H1 (cell line): ENCODE results near the gene DDX23. TPM values are rescaled to one million over a fixed set of nuclear protein-coding genes. Genes with fewer than 3 reads are reported as not detected.

ENCODE experiments used
- CTCF ChIA-PET: fragments of 300-600 bp; sonication (Branson Sonifier 250); formaldehyde crosslinking; loops from one replicate; lab custom pipeline; 2021; ENCODE audit not compliant: partially characterized antibody; lab: Charles Lee
- POLR2A ChIA-PET: fragments of 300-600 bp; sonication (Branson Sonifier 250); formaldehyde crosslinking; loops from one replicate; lab custom pipeline; 2021; ENCODE audit warnings: inconsistent platforms; ENCODE audit not compliant: partially characterized antibody; lab: Charles Lee
- DNase-seq, 2 experiments: peaks; one replicate each; pipeline versions ENCODE4 v3.0.0 to v3.0.0-alpha.2; 2010 to 2022; ENCODE audit warnings: low spot score in 2 of 2, low read depth in 1 of 2, mixed read lengths in 1 of 2
- FAIRE-seq: peaks from 2 replicates; lab custom pipeline; 2011; peaks lifted over from hg19 to GRCh38; lab: Jason Lieb, UNC
- H2AFZ ChIP-seq: 2 replicates; pipeline ENCODE4 v1.8.1; 2012; ENCODE audit warnings: low read length, inconsistent platforms
- H2AK5ac ChIP-seq: 2 replicates; pipeline ENCODE4 v1.6.1; 2013; ENCODE audit warnings: low read depth, low read length
- H2BK120ac ChIP-seq: replicated peaks from 2 replicates; pipeline ENCODE3; 2013; ENCODE audit warnings: low read depth, low read length, inconsistent platforms
- H2BK12ac ChIP-seq: 2 replicates; pipeline ENCODE4 v1.6.1; 2013; ENCODE audit warnings: low read depth, low read length
- H2BK15ac ChIP-seq: 2 replicates; pipeline ENCODE4 v1.6.1; 2013; ENCODE audit warnings: low read length
- H2BK20ac ChIP-seq: 2 replicates; pipeline ENCODE4 v1.6.1; 2013; ENCODE audit warnings: low read length
- H2BK5ac ChIP-seq: 2 replicates; pipeline ENCODE4 v1.6.1; 2013; ENCODE audit warnings: low read depth, low read length
- H3K14ac ChIP-seq: 2 replicates; pipeline ENCODE4 v1.6.1; 2013; ENCODE audit warnings: inconsistent platforms; ENCODE audit not compliant: insufficient read length
- H3K18ac ChIP-seq: 2 replicates; pipeline ENCODE4 v1.6.1; 2013; ENCODE audit warnings: low read length; ENCODE audit errors: extremely low read depth
- H3K23ac ChIP-seq: 2 replicates; pipeline ENCODE4 v1.6.1; 2013; ENCODE audit warnings: inconsistent platforms; ENCODE audit not compliant: insufficient read length
- H3K23me2 ChIP-seq: 2 replicates; pipeline ENCODE4 v1.6.1; 2013; ENCODE audit warnings: low read depth, low read length
- H3K27ac ChIP-seq: 2 replicates; pipeline ENCODE4 v1.6.1; 2011; ENCODE audit warnings: low read depth, low read length, inconsistent platforms
- H3K27me3 ChIP-seq, 4 experiments: replicated peaks in 1 of 4; 1 replicate in 1 of 4; 2 replicates in 3 of 4; pipeline versions ENCODE4 v1.6.1 to v1.8.1; 2011 to 2013; ENCODE audit warnings: low read length in 3 of 4, mild to moderate bottlenecking in 3 of 4, inconsistent platforms in 2 of 4, mixed read lengths in 2 of 4, moderate library complexity in 1 of 4; ENCODE audit not compliant: control insufficient read depth in 3 of 4, insufficient read depth in 3 of 4; ENCODE audit errors: extremely low read depth in 1 of 4
- H3K36me3 ChIP-seq, 4 experiments: 2 replicates each; pipeline versions ENCODE4 v1.6.1 to v1.8.1; 2011 to 2013; ENCODE audit warnings: mild to moderate bottlenecking in 4 of 4, low read length in 3 of 4, moderate library complexity in 2 of 4, control low read depth in 1 of 4, inconsistent platforms in 1 of 4; ENCODE audit not compliant: insufficient read depth in 4 of 4, control insufficient read depth in 2 of 4
- H3K4ac ChIP-seq: replicated peaks from 2 replicates; pipeline ENCODE3; 2013; ENCODE audit warnings: low read length, low read depth, mixed read lengths, inconsistent platforms; ENCODE audit not compliant: insufficient read length
- H3K4me1 ChIP-seq, 4 experiments: replicated peaks in 1 of 4; 1 replicate in 1 of 4; 2 replicates in 3 of 4; pipeline versions ENCODE4 v1.6.1 to v1.8.1; 2011 to 2013; ENCODE audit warnings: low read length in 3 of 4, inconsistent platforms in 2 of 4, mixed read lengths in 1 of 4; ENCODE audit not compliant: insufficient read depth in 4 of 4, control insufficient read depth in 3 of 4
- H3K4me2 ChIP-seq, 2 experiments: 2 replicates each; pipeline versions ENCODE4 v1.6.1 to v1.8.1; 2011 to 2013; ENCODE audit warnings: low read depth in 2 of 2, low read length in 2 of 2, control low read depth in 1 of 2, inconsistent platforms in 1 of 2, mild to moderate bottlenecking in 1 of 2; ENCODE audit not compliant: insufficient read depth in 1 of 2
- H3K4me3 ChIP-seq, 4 experiments: fragments of 200-600, 300-600 bp in 1 of 4; sonication (generic), shearing (Covaris generic), sonication (Bioruptor Twin) in 1 of 4; 2 replicates each; pipeline versions ENCODE4 v1.5.1 to v1.8.1; 2011 to 2016; ENCODE audit warnings: low read length in 4 of 4, low read depth in 3 of 4, control low read depth in 2 of 4, inconsistent platforms in 2 of 4, mild to moderate bottlenecking in 2 of 4, mixed read lengths in 1 of 4, moderate library complexity in 1 of 4; ENCODE audit not compliant: insufficient read depth in 2 of 4; ENCODE audit errors: extremely low read depth in 1 of 4
- H3K56ac ChIP-seq: replicated peaks from 2 replicates; pipeline ENCODE3; 2013; ENCODE audit warnings: low read depth, mild to moderate bottlenecking, mixed read lengths, low read length, inconsistent platforms; ENCODE audit not compliant: insufficient read length
- H3K79me1 ChIP-seq: 2 replicates; pipeline ENCODE4 v1.6.1; 2013; ENCODE audit warnings: low read depth, low read length, control low read depth
- H3K79me2 ChIP-seq, 2 experiments: 2 replicates each; pipeline versions ENCODE4 v1.6.1 to v1.8.1; 2012 to 2013; ENCODE audit warnings: low read length in 2 of 2, mild to moderate bottlenecking in 2 of 2, inconsistent platforms in 1 of 2; ENCODE audit not compliant: insufficient read depth in 2 of 2, control insufficient read depth in 1 of 2
- H3K9ac ChIP-seq, 4 experiments: replicated peaks in 1 of 4; 1 replicate in 1 of 4; 2 replicates in 3 of 4; pipeline versions ENCODE4 v1.6.1 to v1.8.1; 2011 to 2013; ENCODE audit warnings: low read depth in 3 of 4, low read length in 3 of 4, control low read depth in 2 of 4, mild to moderate bottlenecking in 2 of 4, moderate library complexity in 2 of 4, inconsistent platforms in 1 of 4; ENCODE audit errors: extremely low read depth in 1 of 4
- H3K9me3 ChIP-seq, 2 experiments: 2 replicates each; pipeline versions ENCODE4 v1.6.1 to v1.8.1; 2012 to 2013; ENCODE audit warnings: mild to moderate bottlenecking in 2 of 2, moderate library complexity in 2 of 2, control low read depth in 1 of 2, inconsistent platforms in 1 of 2, low read depth in 1 of 2, low read length in 1 of 2, mixed read lengths in 1 of 2; ENCODE audit not compliant: insufficient read depth in 2 of 2
- H4K20me1 ChIP-seq, 2 experiments: replicated peaks in 1 of 2; 2 replicates each; pipeline versions ENCODE3 to v1.8.1; 2011 to 2013; ENCODE audit warnings: inconsistent platforms in 2 of 2, low read length in 2 of 2, mild to moderate bottlenecking in 1 of 2; ENCODE audit not compliant: insufficient read depth in 2 of 2, control insufficient read depth in 1 of 2
- H4K5ac ChIP-seq: 2 replicates; pipeline ENCODE4 v1.6.1; 2013; ENCODE audit warnings: low read length, low read depth, mixed read lengths, inconsistent platforms; ENCODE audit not compliant: insufficient read length
- H4K8ac ChIP-seq: 2 replicates; pipeline ENCODE4 v1.8.0; 2013; ENCODE audit warnings: mild to moderate bottlenecking, moderate library complexity, low read length, inconsistent platforms; ENCODE audit not compliant: insufficient read depth; ENCODE audit errors: extremely low read depth
- H4K91ac ChIP-seq: replicated peaks from 2 replicates; pipeline ENCODE3; 2013; ENCODE audit warnings: low read length, mixed read lengths, inconsistent platforms; ENCODE audit not compliant: insufficient read length
- ASH2L ChIP-seq: fragments of 200-600, 300-600 bp; sonication (generic); IDR thresholded peaks from one replicate; pipeline ENCODE4 v1.7.1; 2017; ENCODE audit warnings: low read length
- CHD2 ChIP-seq: IDR thresholded peaks from 2 replicates; pipeline ENCODE4 v1.6.1; 2012; ENCODE audit warnings: low read length, improper control_type of control experiment
- CREB1 ChIP-seq: IDR thresholded peaks from 2 replicates; pipeline ENCODE4 v1.6.1; 2012; ENCODE audit warnings: inconsistent platforms
- GABPA ChIP-seq: IDR thresholded peaks from 2 replicates; pipeline ENCODE4 v1.6.1; 2011; ENCODE audit warnings: mild to moderate bottlenecking, low read length, moderate library complexity, borderline replicate concordance; ENCODE audit not compliant: insufficient read depth
- KDM4A ChIP-seq: IDR thresholded peaks from one replicate; pipeline ENCODE4 v1.7.1; 2012; ENCODE audit warnings: low read depth, mild to moderate bottlenecking, moderate library complexity, low read length, inconsistent platforms; ENCODE audit not compliant: severe bottlenecking
- PHF8 ChIP-seq: fragments of 200-600 bp; sonication (generic); conservative IDR thresholded peaks from 2 replicates; pipeline ENCODE4 v1.7.1; 2012; ENCODE audit warnings: low read depth, mild to moderate bottlenecking, inconsistent platforms, low read length, moderate library complexity
- RXRA ChIP-seq: IDR thresholded peaks from 2 replicates; pipeline ENCODE4 v1.6.1; 2011; ENCODE audit warnings: low read depth, mild to moderate bottlenecking, low read length, moderate library complexity; ENCODE audit not compliant: insufficient read depth
- SP2 ChIP-seq: IDR thresholded peaks from 2 replicates; pipeline ENCODE4 v1.6.1; 2012; ENCODE audit warnings: mild to moderate bottlenecking, low read length, inconsistent platforms
- SRF ChIP-seq: IDR thresholded peaks from 2 replicates; pipeline ENCODE4 v1.6.1; 2011; ENCODE audit warnings: mild to moderate bottlenecking, low read depth, low read length, moderate library complexity
- TAF1 ChIP-seq: IDR thresholded peaks from 2 replicates; pipeline ENCODE4 v1.6.1; 2011; ENCODE audit warnings: mild to moderate bottlenecking, low read depth, low read length
- TEAD4 ChIP-seq: IDR thresholded peaks from 2 replicates; pipeline ENCODE4 v1.6.1; 2012; ENCODE audit warnings: low read depth, low read length, inconsistent platforms, mixed read lengths
- ZNF274 ChIP-seq: IDR thresholded peaks from 2 replicates; pipeline ENCODE4 v1.7.0; 2012; ENCODE audit warnings: low read length, borderline replicate concordance; ENCODE audit errors: extremely low read depth
- WGBS, 2 experiments: shearing (Covaris generic) in 1 of 2; methylation state at CpG; one replicate each; pipeline versions ENCODE4 v1.1.6 to v1.1.7; 2013 to 2015; ENCODE audit warnings: low lambda C conversion rate in 2 of 2, mixed read lengths in 2 of 2, inconsistent platforms in 1 of 2, low coverage in 1 of 2, missing lambda C conversion rate in 1 of 2; ENCODE audit not compliant: insufficient replicate concordance in 2 of 2, insufficient coverage in 1 of 2, insufficient read length in 1 of 2; ENCODE audit errors: extremely low coverage in 1 of 2, missing lambda C conversion rate in 1 of 2; 5-methylcytosine and 5-hydroxymethylcytosine counted together
- polyA plus RNA-seq, 7 experiments: library from polyadenylated mRNA; depleted of rRNA in 3 of 7; stranded (reverse) in 5 of 7; unstranded in 2 of 7; fragments of >200 nt in 5 of 7; fragments of 200-250 nt in 2 of 7; gene quantifications; 1 replicate in 5 of 7; 2 replicates in 1 of 7; 4 replicates in 1 of 7; pipeline versions ENCODE4 v1.2.1 to v1.2.3, GENCODE V29; 2011 to 2013; ENCODE audit warnings: missing spikeins in 2 of 7, mixed read lengths in 2 of 7
- total RNA-seq: library from RNA; stranded (reverse); fragmentation: NEBNext Ultra II Directional; extraction: Animal tissue kit (Norgen Biotek cat#: 25700); gene quantifications from 2 replicates; pipeline ENCODE4 v1.2.1, GENCODE V29; 2021

DDX23 gene
- total and polyA plus RNA-seq, 2 of the 8 experiments (the other 6 are each of a cell fraction or from before 2014, with no cell fraction given), result 43.5 to 107 TPM

DNA sequence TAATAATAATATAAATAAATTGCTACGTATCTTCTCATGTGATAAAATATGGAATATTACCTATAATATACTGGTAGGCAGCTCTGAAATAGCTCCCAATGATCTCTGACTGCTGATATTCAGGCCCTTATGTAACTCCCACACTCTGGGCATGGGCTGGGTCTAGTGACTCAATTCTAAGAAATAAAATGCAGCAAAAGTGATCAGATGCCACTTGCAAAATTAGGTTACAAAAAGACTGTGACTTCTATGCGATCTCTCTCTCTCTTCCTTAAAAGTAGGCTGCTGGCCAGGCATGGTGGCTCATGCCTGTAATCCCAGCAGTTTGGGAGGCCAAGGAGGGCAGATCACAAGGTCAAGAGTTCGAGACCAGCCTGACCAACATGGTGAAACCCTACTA lies 44.0 kb downstream of the DDX23 start:
- no peak overlapping the region for H2BK120ac ChIP-seq
- H4K91ac ChIP-seq, result no peak overlapping the region
- DNase-seq (no peak), FAIRE-seq (no peak)
- H3K14ac ChIP-seq, result no peak overlapping the region
- no peak overlapping the region for H3K4me3 ChIP-seq
- CTCF ChIA-PET, result interaction anchor here (1.6 to 1.9 kb wide), 3 partner anchors 9 to 14 kb away, joined by 4 to 10 read pairs (median 4); no protein-coding TSS in a partner anchor
- no peak overlapping the region for H3K56ac ChIP-seq
- H3K4me1 ChIP-seq, result peaks cover 0 to 7% (median 5%) of the 10 kb centered on the region in 4 experiments; a peak in 4 of 7 replicates
- no peak overlapping the region for H3K9ac ChIP-seq
- H3K27me3 ChIP-seq, result peaks cover 0 to 16% (median 12%) of the 10 kb centered on the region in 4 experiments; a peak in 6 of 7 replicates
- POLR2A ChIA-PET, result no interaction called here
- H3K23ac ChIP-seq, result no peak overlapping the region
- no peak overlapping the region for H2BK15ac ChIP-seq
- H3K79me1 ChIP-seq, result no peaks in the 10 kb centered on the region
- H2BK12ac ChIP-seq, result no peak overlapping the region
- no peak overlapping the region for H4K8ac ChIP-seq
- no peaks in the 10 kb centered on the region for H3K79me2 ChIP-seq
- H3K23me2 ChIP-seq, result no peaks in the 10 kb centered on the region
- no peak overlapping the region for H2BK20ac ChIP-seq
- H2AK5ac ChIP-seq, result no peak overlapping the region
- H2AFZ ChIP-seq, result no peak overlapping the region
- H4K5ac ChIP-seq, result no peak overlapping the region
- no peaks in the 10 kb centered on the region for H3K9me3 ChIP-seq
- H4K20me1 ChIP-seq, result no peaks in the 10 kb centered on the region
- no peak overlapping the region for H2BK5ac ChIP-seq
- no peaks in the 10 kb centered on the region for H3K36me3 ChIP-seq
- no peak overlapping the region for H3K4ac ChIP-seq
- H3K27ac ChIP-seq, result no peak overlapping the region
- H3K4me2 ChIP-seq, result no peak overlapping the region
- no peak overlapping the region for H3K18ac ChIP-seq
- WGBS, 2 experiments, result 92% methylated on average over 3 of the region's 3 CpGs; no CpG with 5 or more reads in 1 of the 2 experiments
- no peak for TF ChIP-seq SP2
- TF ChIP-seq TAF1, result no peak
- no peak for TF ChIP-seq CHD2
- TF ChIP-seq PHF8, result no peak
- TF ChIP-seq CREB1, result no peak
- TF ChIP-seq ZNF274, result no peak
- no peak for TF ChIP-seq KDM4A
- TF ChIP-seq SRF, result no peak
- no peak for TF ChIP-seq GABPA
- TF ChIP-seq ASH2L, result no peak
- TF ChIP-seq TEAD4, result no peak
- no peak for TF ChIP-seq RXRA
